Activated CD4-positive, alpha-beta T cell treated with anti-CD3 and anti-CD28 coated beads, Interleukin-2, amount 10 ng/mL, durations not matched to agents 24 days and 14 days (primary cell): Measurements from ENCODE around the gene RUNX2. TPM values are rescaled to one million over a fixed set of nuclear protein-coding genes. Genes with fewer than 3 reads are reported as not detected.

ENCODE experiments used
- DNase-seq: peaks from one replicate; pipeline ENCODE4 v3.0.0; 2022
- H3K27ac Mint-ChIP-seq: one replicate; pipeline ENCODE4 v1.8.0; 2022; ENCODE audit warnings: mild to moderate bottlenecking, mixed read lengths
- H3K27me3 Mint-ChIP-seq: one replicate; pipeline ENCODE4 v1.8.0; 2022; ENCODE audit warnings: mixed read lengths
- H3K36me3 Mint-ChIP-seq: one replicate; pipeline ENCODE4 v1.8.0; 2022; ENCODE audit warnings: low read depth, mild to moderate bottlenecking, mixed read lengths
- H3K4me1 Mint-ChIP-seq: one replicate; pipeline ENCODE4 v1.8.0; 2021; ENCODE audit warnings: mixed read lengths
- H3K4me3 Mint-ChIP-seq: one replicate; pipeline ENCODE4 v1.8.0; 2022; ENCODE audit warnings: mild to moderate bottlenecking, moderate library complexity, mixed read lengths
- H3K9me3 Mint-ChIP-seq: one replicate; pipeline ENCODE4 v1.8.0; 2021; ENCODE audit warnings: mixed read lengths
- intact Hi-C: fragments of 100-400 bp; cut with micrococcal nuclease; formaldehyde crosslinking; loops from one replicate; pipeline ENCODE4 v1.15.1; 2023
- total RNA-seq: library from RNA; stranded (reverse); gene quantifications from 2 replicates; pipeline ENCODE4 v1.2.3, GENCODE V29; 2022

RUNX2 gene
- total RNA-seq, 1 donor from 2014 or later: 17.1 TPM

GRCh38 chr6:45398075-45398813 is 70.1 kb downstream of the RUNX2 start:
- peaks cover under 1% of the 10 kb centered on the region for H3K36me3 Mint-ChIP-seq
- no peak overlapping the region for H3K27ac Mint-ChIP-seq
- peaks cover 9% of the 10 kb centered on the region for H3K4me1 Mint-ChIP-seq
- H3K9me3 Mint-ChIP-seq: peaks cover 1% of the 10 kb centered on the region
- peaks cover 8% of the 10 kb centered on the region for H3K27me3 Mint-ChIP-seq
- H3K4me3 Mint-ChIP-seq: no peak overlapping the region
- no peak for DNase-seq
- intact Hi-C loops: no loop called here

GRCh38 chr6:45400021-45400420 is 71.9 kb downstream of the RUNX2 start:
- peaks cover 8% of the 10 kb centered on the region for H3K27me3 Mint-ChIP-seq
- H3K4me1 Mint-ChIP-seq: peaks cover 6% of the 10 kb centered on the region
- H3K4me3 Mint-ChIP-seq: no peak overlapping the region
- peaks cover 3% of the 10 kb centered on the region for H3K9me3 Mint-ChIP-seq
- intact Hi-C loops: no loop called here
- no peaks in the 10 kb centered on the region for H3K36me3 Mint-ChIP-seq
- H3K27ac Mint-ChIP-seq: no peak overlapping the region
- no peak for DNase-seq

- intact Hi-C loops: no loop called here
- H3K36me3 Mint-ChIP-seq: no peaks in the 10 kb centered on the region
- peaks cover 21% of the 10 kb centered on the region for H3K4me1 Mint-ChIP-seq
These were observed 83.8 kb downstream of the RUNX2 start for GRCh38 chr6:45411959-45412358.

GRCh38 chr6:45415315-45415714 is 87.2 kb downstream of the RUNX2 start:
- no peak overlapping the region for H3K27ac Mint-ChIP-seq
- no peaks in the 10 kb centered on the region for H3K36me3 Mint-ChIP-seq
- H3K4me3 Mint-ChIP-seq: no peak overlapping the region
- no peak for DNase-seq
- H3K4me1 Mint-ChIP-seq: peaks cover 31% of the 10 kb centered on the region
- H3K9me3 Mint-ChIP-seq: no peaks in the 10 kb centered on the region
- peaks cover 9% of the 10 kb centered on the region for H3K27me3 Mint-ChIP-seq
- intact Hi-C loops: no loop called here

More at GRCh38 chr6:45411959-45412358, 83.8 kb downstream of the RUNX2 start:
- peaks cover 5% of the 10 kb centered on the region for H3K27me3 Mint-ChIP-seq
- H3K27ac Mint-ChIP-seq: no peak overlapping the region
- peaks cover 6% of the 10 kb centered on the region for H3K9me3 Mint-ChIP-seq
- DNase-seq: no peak
- no peak overlapping the region for H3K4me3 Mint-ChIP-seq

GRCh38 chr6:45415788-45416518 is 87.8 kb downstream of the RUNX2 start:
- Mint-ChIP-seq H3K27ac (no peak overlapping the region), H3K4me1 (peaks cover 37% of the 10 kb centered on the region), H3K36me3 (peaks cover 2% of the 10 kb centered on the region), H3K27me3 (peaks cover 12% of the 10 kb centered on the region), H3K9me3 (no peaks in the 10 kb centered on the region), H3K4me3 (no peak overlapping the region)
- DNase-seq: no peak
- intact Hi-C loops: no loop called here

- intact Hi-C loops: no loop called here
- Mint-ChIP-seq H3K27ac (no peak overlapping the region), H3K9me3 (no peaks in the 10 kb centered on the region), H3K4me3 (no peak overlapping the region), H3K4me1 (peaks cover 42% of the 10 kb centered on the region), H3K36me3 (peaks cover 6% of the 10 kb centered on the region), H3K27me3 (peaks cover 15% of the 10 kb centered on the region)
- no peak for DNase-seq
These were observed 88.6 kb downstream of the RUNX2 start for GRCh38 chr6:45416700-45417099.

- Mint-ChIP-seq H3K4me1 (peaks cover 45% of the 10 kb centered on the region), H3K27ac (no peak overlapping the region)
- DNase-seq: no peak
These were observed 89.3 kb downstream of the RUNX2 start for GRCh38 chr6:45417436-45417835.

GRCh38 chr6:45419571-45420082 is 91.5 kb downstream of the RUNX2 start:
- Mint-ChIP-seq H3K9me3 (no peaks in the 10 kb centered on the region), H3K4me1 (peaks cover 54% of the 10 kb centered on the region), H3K27me3 (peaks cover 19% of the 10 kb centered on the region), H3K36me3 (peaks cover 9% of the 10 kb centered on the region), H3K4me3 (peak overlapping the region; percentile 94), H3K27ac (peak overlapping the region; percentile 96)
- intact Hi-C loops: loop anchor here (1.0 to 10.0 kb wide), 13 partner anchors 42 to 942 kb away; partner anchors contain the start of genes CLIC5 and SUPT3H
- DNase-seq: peak; percentile 87

More at GRCh38 chr6:45417436-45417835, 89.3 kb downstream of the RUNX2 start:
- no peak overlapping the region for H3K4me3 Mint-ChIP-seq
- intact Hi-C loops: no loop called here
- H3K36me3 Mint-ChIP-seq: peaks cover 6% of the 10 kb centered on the region
- no peaks in the 10 kb centered on the region for H3K9me3 Mint-ChIP-seq
- H3K27me3 Mint-ChIP-seq: peaks cover 15% of the 10 kb centered on the region

GRCh38 chr6:45420083-45420908 is 92.2 kb downstream of the RUNX2 start:
- Mint-ChIP-seq H3K4me1 (peaks cover 54% of the 10 kb centered on the region), H3K4me3 (peak overlapping the region; percentile 94), H3K9me3 (no peaks in the 10 kb centered on the region), H3K36me3 (peaks cover 12% of the 10 kb centered on the region), H3K27ac (peak overlapping the region; percentile 96), H3K27me3 (peaks cover 22% of the 10 kb centered on the region)
- intact Hi-C loops: loop anchor here (1.0 to 10.0 kb wide), 11 partner anchors 43 to 943 kb away; partner anchors contain the start of genes CLIC5 and SUPT3H
- DNase-seq: peak; percentile 84

GRCh38 chr6:45420909-45421708 is 93.0 kb downstream of the RUNX2 start:
- intact Hi-C loops: loop anchor here (1.0 to 10.0 kb wide), 12 partner anchors 44 to 944 kb away; partner anchors contain the start of genes CLIC5 and SUPT3H
- Mint-ChIP-seq H3K27me3 (peaks cover 20% of the 10 kb centered on the region), H3K4me3 (peak overlapping the region; percentile 94), H3K9me3 (no peaks in the 10 kb centered on the region), H3K27ac (peak overlapping the region; percentile 96), H3K36me3 (peaks cover 12% of the 10 kb centered on the region), H3K4me1 (peaks cover 50% of the 10 kb centered on the region)
- DNase-seq: no peak

GRCh38 chr6:45421709-45422502 is 93.8 kb downstream of the RUNX2 start:
- peaks cover 12% of the 10 kb centered on the region for H3K36me3 Mint-ChIP-seq
- H3K4me1 Mint-ChIP-seq: peaks cover 44% of the 10 kb centered on the region
- peak overlapping the region; percentile 94 for H3K4me3 Mint-ChIP-seq
- peak; percentile 84 for DNase-seq
- intact Hi-C loops: loop anchor here (1.0 to 10.0 kb wide), 9 partner anchors 57 to 945 kb away; partner anchors contain the start of gene CLIC5
- peak overlapping the region; percentile 98 for H3K27ac Mint-ChIP-seq
- peaks cover 18% of the 10 kb centered on the region for H3K27me3 Mint-ChIP-seq
- no peaks in the 10 kb centered on the region for H3K9me3 Mint-ChIP-seq

- Mint-ChIP-seq H3K27ac (peak overlapping the region; percentile 98), H3K4me3 (peak overlapping the region; percentile 94), H3K36me3 (peaks cover 12% of the 10 kb centered on the region), H3K4me1 (peaks cover 44% of the 10 kb centered on the region), H3K27me3 (peaks cover 18% of the 10 kb centered on the region), H3K9me3 (no peaks in the 10 kb centered on the region)
- intact Hi-C loops: loop anchor here (1.0 to 10.0 kb wide), 5 partner anchors 260 to 945 kb away; partner anchors contain the start of gene CLIC5
- DNase-seq: peak; percentile 87
These were observed 94.5 kb downstream of the RUNX2 start for GRCh38 chr6:45422503-45423110.
